GM19452 (cell line): ENCODE results near the gene APOE.
A peak's percentile ranks its signal among the peaks of the same experiment; 100 is the strongest.

Experiments used
- ATAC-seq: cut with Tn5 transposase; IDR thresholded peaks from one replicate; pipeline ENCODE4 v1.9.1; 2021; ENCODE audit not compliant: unreplicated experiment

Gene APOE

DNA sequence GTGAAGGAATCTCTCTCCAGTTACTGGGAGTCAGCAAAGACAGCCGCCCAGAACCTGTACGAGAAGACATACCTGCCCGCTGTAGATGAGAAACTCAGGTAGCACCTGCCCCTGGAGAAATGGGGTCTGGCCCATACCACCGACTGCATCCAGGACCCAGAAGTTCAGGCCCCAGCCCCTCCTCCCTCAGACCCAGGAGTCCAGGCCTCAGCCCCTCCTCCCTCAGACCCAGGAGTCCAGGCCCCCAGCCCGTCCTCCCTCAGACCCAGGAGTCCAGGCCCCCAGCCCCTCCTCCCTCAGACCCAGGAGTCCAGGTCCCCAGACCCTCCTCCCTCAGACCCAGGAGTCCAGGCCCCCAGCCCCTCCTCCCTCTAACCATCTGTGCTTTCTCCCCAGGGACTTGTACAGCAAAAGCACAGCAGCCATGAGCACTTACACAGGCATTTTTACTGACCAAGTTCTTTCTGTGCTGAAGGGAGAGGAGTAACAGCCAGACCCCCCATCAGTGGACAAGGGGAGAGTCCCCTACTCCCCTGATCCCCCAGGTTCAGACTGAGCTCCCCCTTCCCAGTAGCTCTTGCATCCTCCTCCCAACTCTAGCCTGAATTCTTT is 43.3 kb downstream of the APOE start:
- no peak for ATAC-seq

DNA sequence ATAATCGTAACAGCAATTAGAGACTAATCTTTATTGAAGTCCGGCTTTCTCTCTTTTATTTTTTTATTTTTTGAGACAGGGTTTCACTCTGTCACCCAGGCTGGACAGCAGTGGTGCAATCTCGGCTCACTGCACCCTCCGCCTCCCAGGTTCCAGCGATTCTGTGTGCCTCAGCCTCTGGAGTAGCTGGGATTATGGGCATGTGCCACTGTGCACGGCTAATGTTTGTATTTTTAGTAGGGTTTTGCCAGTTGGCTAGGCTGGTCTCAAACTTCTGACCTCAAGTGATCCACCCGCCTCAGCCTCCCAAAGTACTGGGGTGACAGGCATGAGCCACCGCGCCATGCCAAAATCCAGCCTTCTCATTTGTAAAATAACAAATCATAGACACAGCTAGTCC is 44.0 kb downstream of the APOE start:
- ATAC-seq = no peak

DNA sequence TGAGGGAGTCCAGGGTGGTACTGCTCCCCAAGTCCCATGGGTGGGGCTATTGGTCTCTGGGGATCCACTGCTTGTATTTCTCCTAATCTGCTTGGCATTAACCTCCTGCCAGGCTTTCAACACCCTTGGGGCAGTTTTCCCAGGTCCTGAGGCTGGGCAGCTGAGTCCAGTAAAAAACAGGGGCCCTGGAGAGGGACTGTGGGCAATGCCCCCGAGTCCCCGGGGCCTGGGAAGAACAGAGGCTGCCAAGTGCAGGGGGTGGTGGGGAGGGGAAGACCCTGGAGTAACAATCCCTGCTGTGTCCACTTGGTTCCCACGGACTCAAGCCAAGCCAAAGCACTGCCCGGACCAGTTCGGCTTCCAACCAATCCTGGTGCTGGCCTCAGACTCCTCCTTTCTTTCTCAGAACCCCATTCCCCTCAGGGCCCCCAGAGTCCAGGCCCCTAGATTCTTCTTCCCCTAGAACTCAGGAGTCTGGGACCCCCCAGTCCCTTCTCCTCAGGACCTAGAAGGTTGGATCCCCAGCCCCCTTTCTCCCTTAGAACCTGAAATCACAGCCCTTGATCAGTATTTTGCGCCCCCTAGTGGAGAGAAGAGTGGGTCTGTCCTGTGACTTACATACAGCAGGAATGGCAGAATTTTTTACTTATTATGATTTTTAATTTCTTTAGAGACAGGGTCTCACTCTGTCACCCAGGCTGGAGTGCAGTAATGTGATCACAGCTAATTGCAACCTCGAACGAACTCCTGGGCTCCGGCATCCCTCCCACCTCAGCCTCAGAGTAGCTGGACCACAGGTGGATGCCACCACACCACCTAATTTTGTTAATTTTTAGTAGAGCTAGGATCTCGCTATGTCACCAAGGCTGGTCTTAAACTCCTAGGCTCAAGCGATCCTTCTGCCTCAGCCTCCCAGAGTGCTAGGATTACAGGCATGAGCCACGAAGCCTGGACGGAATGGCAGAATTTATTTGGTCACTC is 45.9 kb downstream of the APOE start:
- no peak for ATAC-seq

DNA sequence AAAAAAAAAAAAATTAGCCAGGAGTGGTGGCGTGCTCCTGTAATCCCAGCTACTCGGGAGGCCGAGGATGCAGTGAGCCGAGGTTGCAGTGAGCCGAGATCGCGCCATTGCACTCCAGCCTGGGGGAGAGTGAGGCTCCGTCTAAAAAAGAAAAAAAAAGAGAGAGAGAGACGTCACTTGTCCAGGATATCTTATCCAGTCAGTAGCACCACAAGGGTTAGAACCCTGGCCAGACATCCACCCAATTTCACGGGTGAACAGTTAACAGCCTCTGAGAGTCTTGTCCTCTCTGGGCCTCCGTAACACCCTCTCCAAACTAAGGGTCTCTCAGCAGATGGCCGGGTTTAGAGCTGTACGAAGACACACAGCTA is 48.7 kb downstream of the APOE start:
- peak; percentile 6 for ATAC-seq

DNA sequence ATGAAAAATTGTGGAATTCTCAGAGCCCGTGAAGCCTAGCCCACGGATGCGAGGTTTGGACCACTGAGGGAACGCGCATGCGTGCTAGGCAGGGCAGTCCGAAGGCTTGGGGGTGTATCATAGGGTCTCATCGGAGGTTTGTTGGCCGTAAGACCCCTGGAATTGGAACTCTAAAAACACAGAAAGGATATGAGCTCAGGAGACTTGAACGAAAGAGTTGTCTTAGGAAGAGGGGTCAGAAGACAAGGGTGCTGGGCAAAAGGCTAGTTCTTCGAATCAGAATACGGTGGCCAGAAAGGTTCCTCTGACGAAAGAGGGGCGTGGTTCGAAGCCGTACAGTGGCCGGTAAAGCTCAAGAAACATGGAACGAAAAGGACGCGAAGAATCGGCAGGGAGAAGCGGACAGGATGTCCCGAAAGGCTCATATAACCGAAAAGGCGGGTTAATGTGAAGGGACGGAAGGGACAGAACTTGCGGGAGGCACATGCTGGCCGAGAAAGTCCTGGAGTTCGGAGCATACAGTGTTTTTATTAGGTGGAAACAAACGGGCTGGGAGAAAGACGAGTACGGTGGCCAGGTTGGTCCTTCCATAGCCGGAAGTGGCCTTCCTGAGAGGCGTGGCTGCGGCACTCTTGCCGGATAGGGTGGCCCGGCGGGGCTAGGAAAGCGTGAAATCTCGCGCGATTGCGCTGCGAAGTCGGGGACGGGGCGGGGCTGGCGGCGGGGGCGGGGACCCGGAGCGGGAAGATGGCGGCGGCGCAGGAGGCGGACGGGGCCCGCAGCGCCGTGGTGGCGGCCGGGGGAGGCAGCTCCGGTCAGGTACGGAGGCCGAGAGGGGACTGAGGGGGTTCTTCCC is 49.3 kb downstream of the APOE start, which contains the start of gene CLPTM1:
CLPTM1 (plus strand) TSS at position 732 of the 856 bp plus-strand sequence; CDS start at position 748, 16 bp downstream.
- peak; percentile 75 for ATAC-seq

DNA sequence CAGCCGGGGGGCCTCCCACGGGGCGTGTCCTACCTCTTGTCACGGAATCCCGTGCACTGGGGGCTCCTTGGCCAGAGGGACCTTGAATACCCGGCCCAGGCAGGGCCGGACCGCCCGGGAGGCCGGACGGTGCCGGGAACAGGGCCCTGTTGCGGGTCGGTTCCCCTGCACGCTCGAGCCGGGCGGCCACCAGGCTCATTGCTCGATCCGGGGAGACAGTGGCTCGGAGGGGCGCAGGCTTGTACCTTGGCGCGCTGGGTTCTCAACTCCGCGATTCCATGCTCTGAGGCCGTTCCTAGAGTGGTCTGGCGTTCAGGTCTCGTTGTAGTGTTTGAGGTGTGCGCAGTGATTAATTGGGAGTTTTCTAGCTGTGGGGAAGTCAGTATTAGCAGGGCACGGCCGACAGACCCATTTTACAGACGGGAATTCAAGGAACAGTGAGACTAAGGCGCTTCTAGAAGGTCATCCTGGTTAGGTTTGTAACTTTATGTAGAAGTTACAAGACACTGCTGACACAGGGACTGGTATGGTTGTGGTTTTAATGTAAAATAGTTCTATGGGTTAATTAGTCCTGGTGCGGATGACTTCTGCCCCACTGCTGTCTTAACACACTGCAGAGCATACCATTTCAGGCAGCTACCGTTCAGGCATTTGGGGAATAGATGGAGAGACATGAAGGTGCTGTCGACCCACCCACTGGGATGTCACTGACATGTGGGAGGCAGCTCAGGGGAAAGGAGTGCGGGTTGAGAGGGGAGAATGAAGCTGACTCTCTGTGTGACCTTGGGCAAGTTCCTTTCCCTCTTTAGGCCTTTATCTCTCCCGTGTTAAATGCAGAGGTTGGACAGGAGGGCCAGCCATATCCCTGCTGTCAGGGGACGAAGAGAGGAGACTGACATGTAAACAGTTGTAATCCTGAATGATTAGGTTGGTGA is 50.2 kb downstream of the APOE start:
- peak; percentile 26 for ATAC-seq

DNA sequence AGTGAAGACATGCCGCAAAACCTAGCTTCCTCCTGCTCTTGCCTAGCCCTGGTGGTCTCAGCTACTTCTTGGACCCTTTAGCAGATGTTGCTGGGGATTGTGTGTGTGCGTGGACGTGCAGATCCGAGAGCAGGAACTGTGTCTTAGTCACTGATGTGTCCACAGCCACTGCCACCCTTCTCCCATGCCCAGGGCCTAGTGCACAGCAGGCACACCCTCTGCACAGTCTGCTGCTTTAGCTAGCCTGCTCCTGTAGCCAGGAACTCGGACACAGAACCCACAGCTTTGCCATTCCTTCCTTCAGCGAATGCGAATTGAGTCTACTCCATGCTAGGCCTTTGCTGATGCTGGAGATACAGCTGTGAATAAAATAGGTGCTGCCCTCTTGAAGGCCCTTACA is 51.9 kb downstream of the APOE start:
- ATAC-seq = no peak

DNA sequence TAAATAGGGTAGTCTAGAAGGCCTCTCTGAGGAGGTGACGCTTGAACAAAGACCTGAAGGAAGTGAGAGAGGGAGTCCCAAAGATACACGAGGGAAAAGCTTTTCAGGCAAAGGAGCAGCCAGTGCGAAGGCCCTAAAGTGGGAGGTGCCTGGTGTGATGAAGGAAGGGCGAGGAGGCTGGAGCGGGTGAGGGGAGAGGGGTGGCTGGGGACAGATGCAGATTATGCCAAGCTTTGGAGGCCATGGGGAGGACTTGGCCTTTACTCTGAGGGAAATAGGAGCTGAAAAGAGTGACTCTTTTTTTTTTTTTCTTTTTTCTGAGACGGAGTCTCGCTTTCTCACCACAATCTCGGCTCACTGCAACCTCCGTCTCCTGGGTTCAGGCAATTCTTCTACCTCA is 52.5 kb downstream of the APOE start:
- ATAC-seq = no peak
